NT2/D1 (cell line): ENCODE measurements around the gene KRTAP10-4.
"Not testable (repeated sequence)": the region's sequence is repeated elsewhere in the genome, so short reads cannot be mapped to it uniquely, and the experiment has no call there.

ENCODE experiments used
- YY1 ChIP-seq: IDR thresholded peaks from 2 replicates; pipeline ENCODE4 v1.6.1; 2011; ENCODE audit not compliant: insufficient read length, insufficient read depth
- ZNF274 ChIP-seq: IDR thresholded peaks from 2 replicates; pipeline ENCODE4 v1.6.1; 2011; ENCODE audit warnings: mild to moderate bottlenecking, low read depth, low read length

DNA sequence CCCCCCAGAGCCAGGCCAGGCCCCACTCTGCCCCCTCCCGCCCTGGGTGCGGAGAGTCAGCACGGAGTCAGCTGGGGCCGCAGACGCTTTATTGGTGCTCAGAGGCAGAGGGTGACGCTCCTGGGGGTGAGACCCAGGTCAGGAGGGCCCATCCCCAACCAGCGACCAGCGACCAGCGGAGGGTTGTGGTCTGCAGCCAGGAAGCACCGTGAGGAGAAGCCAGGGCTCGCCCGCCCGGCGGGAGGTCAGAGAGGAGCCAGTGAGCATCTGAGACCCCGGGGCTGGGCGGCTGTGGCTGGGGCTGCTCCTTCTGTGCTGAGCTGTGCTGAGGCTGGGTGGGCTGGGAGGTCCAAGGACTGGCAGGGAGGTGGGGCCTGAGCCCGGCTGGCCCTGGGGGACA is 23.2 kb upstream of the KRTAP10-4 start:
- TF ChIP-seq YY1, ZNF274: not testable (repeated sequence)
